OCI-LY1 (cell line): ENCODE measurements around the gene EGFL6.
"Not testable (repeated sequence)": the region's sequence is repeated elsewhere in the genome, so short reads cannot be mapped to it uniquely, and the experiment has no call there.

Source experiments
- H2AFZ ChIP-seq: fragments of 200-600 bp; sonication (generic), shearing (Covaris generic); 2 replicates; pipeline ENCODE4 v1.6.0; 2014; ENCODE audit warnings: antibody characterized with exemption, mild to moderate bottlenecking, low read length
- H3F3A ChIP-seq: fragments of 200-600 bp; sonication (generic), shearing (Covaris generic); 2 replicates; pipeline ENCODE4 v1.6.0; 2014; ENCODE audit warnings: mild to moderate bottlenecking, antibody characterized with exemption, low read length, moderate library complexity; ENCODE audit not compliant: insufficient read depth
- H3K27ac ChIP-seq: fragments of 200-600 bp; sonication (generic); 2 replicates; pipeline ENCODE4 v1.5.1; 2014; ENCODE audit warnings: low read length, mixed run types, mild to moderate bottlenecking, low read depth; ENCODE audit not compliant: poor library complexity, severe bottlenecking
- H3K27me3 ChIP-seq: fragments of 200-600 bp; sonication (generic); 2 replicates; pipeline ENCODE4 v1.6.0; 2014; ENCODE audit warnings: antibody characterized with exemption, mild to moderate bottlenecking, low read length, moderate library complexity; ENCODE audit not compliant: insufficient read depth
- H3K36me3 ChIP-seq: fragments of 200-600 bp; sonication (generic); 2 replicates; pipeline ENCODE4 v1.6.1; 2014; ENCODE audit warnings: mild to moderate bottlenecking, antibody characterized with exemption, low read length, moderate library complexity, mixed read lengths; ENCODE audit not compliant: insufficient read depth
- H3K4me1 ChIP-seq: fragments of 200-600 bp; sonication (generic); 2 replicates; pipeline ENCODE4 v1.5.1; 2014; ENCODE audit warnings: mild to moderate bottlenecking, low read length, moderate library complexity; ENCODE audit not compliant: insufficient read depth, severe bottlenecking
- H3K4me2 ChIP-seq: fragments of 200-600 bp; sonication (generic), shearing (Covaris generic); 2 replicates; pipeline ENCODE4 v1.6.1; 2014; ENCODE audit warnings: low read length
- H3K4me3 ChIP-seq: fragments of 200-600 bp; sonication (generic); 2 replicates; pipeline ENCODE4 v1.5.1; 2014; ENCODE audit warnings: low read length, low read depth, mild to moderate bottlenecking, mixed read lengths; ENCODE audit not compliant: poor library complexity, severe bottlenecking
- H3K79me2 ChIP-seq: fragments of 200-600 bp; shearing (Covaris generic); 2 replicates; pipeline ENCODE4 v1.6.1; 2016; ENCODE audit warnings: mixed run types, low read length, mixed read lengths; ENCODE audit not compliant: insufficient read depth
- H3K9ac ChIP-seq: fragments of 200-600 bp; sonication (generic), shearing (Covaris generic); 2 replicates; pipeline ENCODE4 v1.6.1; 2014; ENCODE audit warnings: mild to moderate bottlenecking, low read length, mixed read lengths
- H3K9me2 ChIP-seq: fragments of 200-600 bp; sonication (generic), shearing (Covaris generic); 2 replicates; pipeline ENCODE4 v1.6.1; 2014; ENCODE audit warnings: low read depth, mild to moderate bottlenecking, low read length, mixed read lengths
- H3K9me3 ChIP-seq: fragments of 200-600 bp; shearing (Covaris generic); 2 replicates; pipeline ENCODE4 v1.6.1; 2014; ENCODE audit warnings: low read length, mixed read lengths
- H4K20me1 ChIP-seq: fragments of 200-600 bp; sonication (generic), shearing (Covaris generic); 2 replicates; pipeline ENCODE4 v1.6.0; 2016; ENCODE audit warnings: mild to moderate bottlenecking, low read length; ENCODE audit not compliant: insufficient read depth
- CTCF ChIP-seq: fragments of 200-600 bp; sonication (generic), shearing (Covaris generic); IDR thresholded peaks from 2 replicates; pipeline ENCODE4 v1.5.1; 2017; ENCODE audit warnings: mild to moderate bottlenecking, antibody characterized with exemption, low read length, moderate library complexity, mixed read lengths
- EZH2 ChIP-seq: fragments of 200-600 bp; sonication (generic), shearing (Covaris generic); IDR thresholded peaks from 2 replicates; pipeline ENCODE4 v1.8.0; 2017; ENCODE audit warnings: borderline replicate concordance, mixed run types, mild to moderate bottlenecking, antibody characterized with exemption, low read length, moderate library complexity, mixed read lengths

Gene EGFL6

GRCh38 chrX:13676885-13677284, 107.5 kb downstream of the EGFL6 start:
- H3K4me3 ChIP-seq = no peak overlapping the region
- H3K4me1 ChIP-seq = no peaks in the 10 kb centered on the region
- H3K9me3 ChIP-seq = no peaks in the 10 kb centered on the region
- no peaks in the 10 kb centered on the region for H3K79me2 ChIP-seq
- H3K9me2 ChIP-seq = no peaks in the 10 kb centered on the region
- H3K27me3 ChIP-seq = no peaks in the 10 kb centered on the region
- no peak overlapping the region for H3K9ac ChIP-seq
- H3K27ac ChIP-seq = no peak overlapping the region
- H3K4me2 ChIP-seq = no peak overlapping the region
- no peak for TF ChIP-seq EZH2
- no peak for TF ChIP-seq CTCF
- no peaks in the 10 kb centered on the region for H3K36me3 ChIP-seq
- no peaks in the 10 kb centered on the region for H3F3A ChIP-seq
- no peaks in the 10 kb centered on the region for H4K20me1 ChIP-seq
- H2AFZ ChIP-seq = no peak overlapping the region

- not testable (repeated sequence) for H3K4me3 ChIP-seq, H3K27ac ChIP-seq, H4K20me1 ChIP-seq, H3K9me3 ChIP-seq, H3K27me3 ChIP-seq, H3K4me1 ChIP-seq, H3K9ac ChIP-seq, H3F3A ChIP-seq, H3K9me2 ChIP-seq, H3K36me3 ChIP-seq, H3K79me2 ChIP-seq, H3K4me2 ChIP-seq, H2AFZ ChIP-seq
Measured at GRCh38 chrX:13679700-13680099, 110.3 kb downstream of the EGFL6 start.

- Histone ChIP-seq H3K27me3 (no peaks in the 10 kb centered on the region), H3K27ac (no peak overlapping the region), H3K36me3 (no peaks in the 10 kb centered on the region), H2AFZ (no peak overlapping the region), H3F3A (no peaks in the 10 kb centered on the region), H3K79me2 (no peaks in the 10 kb centered on the region), H3K4me2 (no peak overlapping the region), H3K4me3 (no peak overlapping the region), H3K9me3 (no peaks in the 10 kb centered on the region), H4K20me1 (no peaks in the 10 kb centered on the region), H3K9me2 (no peaks in the 10 kb centered on the region), H3K4me1 (no peaks in the 10 kb centered on the region), H3K9ac (no peak overlapping the region)
- TF ChIP-seq EZH2 (no peak), CTCF (no peak)
Measured at GRCh38 chrX:13681595-13681994, 112.2 kb downstream of the EGFL6 start.
